Adipose tissue (tissue), 3 donors: ENCODE results near the gene ACOT6. TPM values are rescaled to one million over a fixed set of nuclear protein-coding genes. Genes with fewer than 3 reads are reported as not detected.
"Not testable (repeated sequence)": the region's sequence is repeated elsewhere in the genome, so short reads cannot be mapped to it uniquely, and the experiment has no call there.

ENCODE experiments used
- H3K27ac ChIP-seq: one replicate; pipeline ENCODE4 v1.5.1; 2013; ENCODE audit warnings: low read depth, low read length
- WGBS, 3 donors: extraction: QIAGEN DNeasy Blood & Tissue Kit; methylation state at CpG; one replicate each; pipeline ENCODE4 v1.1.7; 2013; 5-methylcytosine and 5-hydroxymethylcytosine counted together
- polyA plus RNA-seq, 3 donors: library from polyadenylated mRNA; stranded (reverse); fragments of 200-250 nt; gene quantifications; one replicate each; pipeline ENCODE4 v1.2.3, GENCODE V29; 2013
- donor health status: healthy with polysubstance abuse.
- donor health status: Bipolar disorder and iron deficiency.
- donor health status: healthy.

Gene ACOT6, protein sequence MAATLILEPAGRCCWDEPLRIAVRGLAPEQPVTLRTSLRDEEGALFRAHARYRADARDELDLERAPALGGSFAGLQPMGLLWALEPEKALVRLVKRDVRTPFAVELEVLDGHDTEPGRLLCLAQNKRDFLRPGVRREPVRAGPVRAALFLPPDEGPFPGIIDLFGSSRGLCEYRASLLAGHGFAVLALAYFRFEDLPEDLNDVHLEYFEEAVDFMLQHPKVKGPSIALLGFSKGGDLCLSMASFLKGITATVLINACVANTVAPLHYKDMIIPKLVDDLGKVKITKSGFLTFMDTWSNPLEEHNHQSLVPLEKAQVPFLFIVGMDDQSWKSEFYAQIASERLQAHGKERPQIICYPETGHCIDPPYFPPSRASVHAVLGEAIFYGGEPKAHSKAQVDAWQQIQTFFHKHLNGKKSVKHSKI
- polyA plus RNA-seq: under 1 TPM in 2 of 3 donors, not detected in 1; 0.19 to 0.34 TPM

- no peak within 1 kb of the TSS for H3K27ac ChIP-seq
- 1% methylated on average over 77 to 84 of the region's 84 CpGs for WGBS, 3 donors
These were observed at the start of gene ACOT6 for GRCh38 chr14:73612339-73613045. Gene ACOT6 (plus strand): TSS chr14:73612517. CDS start chr14:73612572, 55 bp downstream.

DNA sequence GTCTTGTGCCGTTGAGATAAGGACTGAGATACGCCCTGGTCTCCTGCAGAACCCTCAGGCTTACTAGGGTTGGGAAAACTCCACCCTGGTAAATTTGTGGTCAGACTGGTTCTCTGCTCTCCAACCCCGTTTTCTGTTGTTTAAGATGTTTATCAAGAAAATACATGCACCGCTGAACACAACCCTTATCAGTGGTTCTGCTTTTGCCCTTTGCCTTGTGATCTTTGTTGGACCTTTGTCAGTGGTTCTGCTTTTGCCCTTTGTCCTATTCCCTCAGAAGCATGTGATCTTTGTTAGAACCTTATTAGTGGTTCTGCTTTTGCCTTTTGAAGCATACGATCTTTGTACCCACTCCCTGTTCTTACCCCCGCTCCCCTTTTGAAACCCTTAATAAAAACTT lies 49.6 kb upstream of the ACOT6 start:
- not testable (repeated sequence) for H3K27ac ChIP-seq
- 82 to 97% (median 93%) methylated on average over 6 of the region's 6 CpGs for WGBS, 3 donors

DNA sequence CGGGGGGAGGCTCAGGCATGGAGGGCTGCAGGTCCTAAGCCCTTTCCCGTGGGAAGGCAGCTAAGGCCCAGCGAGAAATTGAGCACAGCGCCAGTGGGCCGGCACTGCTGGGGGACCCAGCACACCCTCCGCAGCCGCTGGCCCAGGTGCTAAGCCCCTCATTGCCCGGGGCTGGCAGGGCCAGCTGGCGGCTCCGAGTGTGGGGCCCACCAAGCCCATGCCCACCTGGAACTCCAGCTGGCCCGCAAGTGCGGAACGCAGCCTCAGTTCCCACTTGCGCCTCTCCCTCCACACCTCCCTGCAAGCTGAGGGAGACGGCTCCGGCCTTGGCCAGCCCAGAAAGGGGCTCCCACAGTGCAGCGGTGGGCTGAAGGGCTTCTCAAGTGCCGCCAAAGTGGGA lies 45.9 kb upstream of the ACOT6 start:
- WGBS, 3 donors: 89 to 98% (median 91%) methylated on average over 16 to 18 of the region's 18 CpGs
- H3K27ac ChIP-seq: not testable (repeated sequence)

DNA sequence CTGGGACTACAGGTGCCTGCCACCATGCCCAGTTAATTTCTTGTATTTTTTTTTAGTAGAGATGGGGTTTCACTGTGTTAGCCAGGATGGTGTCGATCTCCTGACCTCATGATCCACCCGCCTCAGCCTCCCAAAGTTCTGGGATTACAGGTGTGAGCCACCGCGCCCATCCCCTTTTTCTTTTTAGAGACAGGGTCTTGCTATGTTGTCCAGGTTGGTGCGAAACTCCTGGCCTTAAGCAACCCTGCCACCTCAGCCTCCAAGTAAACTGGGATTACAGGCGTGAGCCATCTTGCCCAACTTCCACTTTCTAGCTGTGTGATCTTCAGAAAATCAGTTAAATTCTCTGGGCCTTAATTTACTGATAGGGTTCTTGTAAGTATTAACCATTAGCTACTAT lies 45.4 kb upstream of the ACOT6 start:
- WGBS, 3 donors: 91 to 96% (median 96%) methylated on average over 6 of the region's 6 CpGs
- H3K27ac ChIP-seq: not testable (repeated sequence)

- no peak overlapping the region for H3K27ac ChIP-seq
- 95 to 96% (median 95%) methylated on average over 7 of the region's 7 CpGs for WGBS, 3 donors
These were observed 45.0 kb upstream of the ACOT6 start for GRCh38 chr14:73567358-73567757.

DNA sequence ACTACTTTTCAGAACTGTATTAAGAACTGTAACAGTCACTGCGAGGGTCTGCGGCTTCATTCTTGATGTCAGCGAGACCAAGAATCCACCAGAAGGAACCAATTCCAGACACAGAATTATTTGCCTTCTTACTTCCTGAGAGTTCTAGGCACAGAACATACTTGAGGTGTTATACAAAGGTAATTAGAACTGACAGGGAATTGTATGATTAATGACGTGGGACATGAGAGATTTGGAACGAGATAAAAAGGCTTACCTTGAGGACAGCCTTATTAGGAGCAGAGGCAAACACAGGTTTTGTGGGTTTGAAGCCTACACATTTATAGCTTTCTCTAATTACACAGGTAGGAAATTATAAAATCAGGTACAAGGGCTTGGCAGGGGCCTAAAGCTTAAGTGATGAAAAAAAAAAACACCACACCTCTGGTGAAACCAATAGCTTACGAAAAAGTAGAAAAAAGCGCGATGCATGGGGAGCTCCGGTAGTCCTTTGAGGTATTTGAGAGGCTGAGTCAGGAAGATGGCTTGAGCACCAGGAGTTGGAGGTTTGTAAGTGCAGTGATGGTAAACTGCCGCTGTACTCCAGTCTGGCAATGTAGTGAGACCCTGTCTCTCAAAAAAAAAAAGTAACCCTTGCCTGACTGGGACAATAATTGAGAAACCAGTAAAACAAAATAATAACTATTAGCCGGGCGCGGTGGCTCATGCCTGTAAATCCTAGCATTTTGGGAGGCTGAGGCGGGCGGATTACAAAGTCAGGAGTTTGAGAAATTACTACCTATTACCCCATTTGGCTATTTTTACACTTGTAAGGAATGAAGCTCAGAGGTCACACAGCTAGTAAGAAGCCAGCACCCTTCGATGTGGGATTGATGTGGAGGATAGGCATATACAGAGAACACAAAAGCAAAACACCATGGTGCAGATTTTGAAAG lies 44.1 kb upstream of the ACOT6 start:
- 66 to 70% (median 68%) methylated on average over 16 of the region's 16 CpGs for WGBS, 3 donors
- H3K27ac ChIP-seq: no peak overlapping the region

DNA sequence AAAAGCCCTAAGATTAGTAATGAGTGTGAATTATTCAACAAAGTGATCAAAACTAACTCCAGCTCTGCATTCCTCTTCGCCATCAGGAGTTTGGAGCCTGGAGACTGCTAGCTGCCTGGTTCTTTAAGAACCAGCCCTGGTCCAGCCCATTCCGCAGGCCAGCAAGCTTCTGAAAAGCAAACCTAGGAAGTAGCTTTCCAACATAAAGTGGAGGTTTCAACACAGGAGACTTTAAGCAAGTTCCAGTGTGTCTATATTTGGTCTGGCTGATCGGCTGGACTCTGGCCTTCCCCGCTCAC lies 43.5 kb upstream of the ACOT6 start:
- WGBS, 3 donors: 7 to 17% (median 11%) methylated on average over 4 of the region's 4 CpGs
- not testable (repeated sequence) for H3K27ac ChIP-seq

GRCh38 chr14:73569185-73569958 lies 42.9 kb upstream of the ACOT6 start, which contains the start of gene ACOT2:
Gene ACOT2 (plus strand): TSS chr14:73569213. CDS start chr14:73569241, 28 bp downstream.
- H3K27ac ChIP-seq: peak within 1 kb of the TSS; percentile 15
- 0 to 1% (median 0%) methylated on average over 58 to 76 of the region's 83 CpGs for WGBS, 3 donors

GRCh38 chr14:73570913-73571312 lies 41.4 kb upstream of the ACOT6 start:
- not testable (repeated sequence) for H3K27ac ChIP-seq
- 37 to 40% (median 37%) methylated on average over 7 to 8 of the region's 8 CpGs for WGBS, 3 donors

DNA sequence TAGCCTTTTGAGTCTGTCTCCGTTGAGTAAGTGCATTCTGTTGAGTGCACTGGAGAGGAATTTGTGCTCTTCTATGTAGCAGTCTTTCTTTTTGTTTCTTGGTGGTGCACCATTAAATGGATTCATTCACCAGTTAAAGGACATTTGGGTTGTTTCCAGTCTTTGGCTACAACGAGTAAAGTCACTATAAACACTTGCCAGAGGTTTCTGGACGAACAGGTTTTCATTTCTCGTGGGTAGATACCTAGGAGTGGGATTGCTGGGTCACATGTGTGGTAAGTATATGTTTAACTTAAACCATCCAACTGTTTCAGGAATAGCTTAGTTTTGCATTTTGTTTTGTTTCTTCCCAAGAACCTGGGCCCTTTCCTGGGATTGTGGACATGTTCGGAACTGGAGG lies 39.3 kb upstream of the ACOT6 start:
- not testable (repeated sequence) for H3K27ac ChIP-seq
- 54 to 87% (median 77%) methylated on average over 5 of the region's 5 CpGs for WGBS, 3 donors

- not testable (repeated sequence) for H3K27ac ChIP-seq
- WGBS, 3 donors: 96 to 98% (median 97%) methylated on average over 4 of the region's 4 CpGs
These were observed 38.6 kb upstream of the ACOT6 start for GRCh38 chr14:73573740-73574139.

DNA sequence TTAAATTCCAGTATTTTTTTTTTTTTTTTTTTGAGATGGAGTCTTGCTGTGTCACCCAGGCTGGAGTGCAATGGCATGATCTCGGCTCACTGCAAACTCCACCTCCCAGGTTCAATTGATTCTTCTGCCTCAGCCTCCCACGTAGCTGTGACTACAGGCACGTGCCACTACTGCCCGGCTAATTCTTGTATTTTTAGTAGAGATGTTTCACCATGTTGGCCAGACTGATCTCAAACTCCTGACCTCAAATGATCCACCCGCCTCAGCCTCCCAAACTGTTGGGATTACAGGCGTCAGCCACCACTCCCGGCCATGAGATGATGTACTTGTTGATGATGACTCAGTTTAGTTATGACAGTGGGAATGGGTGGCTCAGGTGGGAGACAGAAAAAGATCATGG lies 38.1 kb upstream of the ACOT6 start:
- 93 to 97% (median 94%) methylated on average over 7 of the region's 7 CpGs for WGBS, 3 donors
- H3K27ac ChIP-seq: not testable (repeated sequence)

DNA sequence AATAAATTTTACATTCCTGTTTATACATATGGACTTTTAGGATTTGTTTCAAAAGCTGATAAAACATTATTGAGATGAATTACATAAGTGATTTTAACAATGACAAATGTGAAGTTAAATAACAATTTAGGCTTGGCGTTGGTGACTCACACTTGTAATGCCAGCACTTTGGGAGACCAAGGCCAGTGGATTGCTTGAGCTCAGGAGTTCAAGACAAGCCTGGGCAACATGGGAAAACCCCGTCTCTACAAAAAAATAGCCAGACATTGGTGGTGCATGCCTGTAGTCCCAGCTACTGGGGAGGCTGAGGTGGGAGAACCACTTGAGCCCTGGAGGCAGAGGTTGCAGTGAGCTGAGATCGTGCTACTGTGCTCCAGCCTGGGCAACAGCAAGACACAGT lies 35.9 kb upstream of the ACOT6 start:
- 79 to 93% (median 86%) methylated on average over 3 of the region's 3 CpGs for WGBS, 3 donors
- no peak overlapping the region for H3K27ac ChIP-seq

DNA sequence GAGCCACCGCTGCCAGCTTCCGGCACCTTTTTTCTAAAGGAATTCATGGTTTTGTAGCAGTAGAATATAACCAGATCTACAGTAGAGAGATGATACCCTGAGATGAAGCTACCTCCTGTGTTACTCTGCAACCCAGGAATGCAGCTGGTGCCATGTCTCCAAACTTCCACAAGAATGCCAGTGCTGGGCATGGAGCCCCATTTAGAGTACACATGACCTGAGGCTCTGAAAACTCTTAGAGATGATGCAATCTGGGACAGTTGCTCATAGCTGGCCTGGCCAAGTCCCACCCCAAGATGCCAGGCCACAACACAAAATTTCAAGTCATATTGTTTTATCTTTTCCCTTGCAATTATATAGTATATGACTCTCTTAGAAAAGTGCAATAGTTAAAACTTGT lies 35.1 kb upstream of the ACOT6 start:
- not testable (repeated sequence) for H3K27ac ChIP-seq
- WGBS, 3 donors: 100% methylated on average over 1 to 2 of the region's 2 CpGs

- 87 to 90% (median 88%) methylated on average over 9 to 10 of the region's 11 CpGs for WGBS, 3 donors
- H3K27ac ChIP-seq: not testable (repeated sequence)
These were observed 30.0 kb upstream of the ACOT6 start for GRCh38 chr14:73582102-73582979.

GRCh38 chr14:73588695-73589094 lies 23.6 kb upstream of the ACOT6 start:
- no peak overlapping the region for H3K27ac ChIP-seq
- WGBS, 3 donors: 81 to 97% (median 93%) methylated on average over 1 of the region's 1 CpG

- 78 to 83% (median 83%) methylated on average over 4 of the region's 4 CpGs for WGBS, 3 donors
- no peak overlapping the region for H3K27ac ChIP-seq
These were observed 23.2 kb upstream of the ACOT6 start for GRCh38 chr14:73589116-73589515.
